Spleen (tissue), 7 donors: ENCODE data around the gene SF3A1.

Experiments
- POLR2AphosphoS5 ChIP-seq, 3 donors: sonication (generic); formaldehyde crosslinking; IDR thresholded peaks; one replicate each; pipeline ENCODE4 v1.5.1; 2017; ENCODE audit warnings: antibody characterized with exemption in 3 of 3
- TF ChIP-seq, protein P1 (sequence below), 11 experiments: fragments of 200-600 bp in 7 of 11; fragments of 450-650 bp in 4 of 11; sonication (generic) in 4 of 11; IDR thresholded peaks in 8 of 11; conservative IDR thresholded peaks in 3 of 11; 1 replicate in 7 of 11; 2 replicates in 4 of 11; pipeline versions ENCODE4 v1.4.0 to v1.8.0; 2016 to 2021; ENCODE audit warnings: antibody characterized with exemption in 11 of 11, inconsistent platforms in 4 of 11, mild to moderate bottlenecking in 1 of 11
- donor health status: DM: no; HTN: no; CAD: no; lungs with moderate emphysema.
- donor health status: DM: no; HTN: no; CAD: no.
- donor health status: DM: no; HTN: no; CAD: no.

DNA sequence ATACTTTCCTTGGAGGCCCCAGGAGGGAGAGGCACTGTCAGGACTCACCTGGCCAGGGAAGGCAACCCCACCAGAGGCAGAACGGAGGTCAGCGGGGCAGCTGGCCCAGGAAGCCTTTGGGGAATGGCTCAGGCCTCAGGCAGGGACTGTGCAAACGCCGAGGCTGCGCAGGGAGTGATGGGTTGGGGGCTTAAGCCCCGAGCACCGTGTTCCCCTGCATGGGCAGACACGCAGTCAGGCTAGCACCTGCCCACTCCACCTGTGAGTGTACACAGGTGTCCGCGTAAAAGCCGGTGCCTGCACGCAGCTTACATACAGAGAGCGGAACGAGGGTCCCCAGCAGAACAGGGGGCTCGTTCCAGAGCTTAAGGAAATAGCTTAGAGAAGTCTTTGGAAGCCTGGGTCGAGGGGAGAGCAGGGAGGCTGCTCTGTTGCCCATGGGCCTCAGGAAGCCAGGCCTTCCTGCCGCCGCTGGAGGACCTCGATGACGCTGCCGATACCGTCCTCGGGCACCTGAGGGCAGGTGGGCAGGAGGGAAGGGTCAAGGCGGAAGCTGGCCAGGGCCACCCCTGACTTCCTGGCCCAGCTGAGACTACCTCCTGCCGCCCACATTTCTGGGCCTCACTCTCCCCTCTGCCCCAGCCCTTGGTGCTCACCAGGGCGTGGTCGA lies 71.4 kb downstream of the SF3A1 start:
- TF ChIP-seq, protein P1, sequence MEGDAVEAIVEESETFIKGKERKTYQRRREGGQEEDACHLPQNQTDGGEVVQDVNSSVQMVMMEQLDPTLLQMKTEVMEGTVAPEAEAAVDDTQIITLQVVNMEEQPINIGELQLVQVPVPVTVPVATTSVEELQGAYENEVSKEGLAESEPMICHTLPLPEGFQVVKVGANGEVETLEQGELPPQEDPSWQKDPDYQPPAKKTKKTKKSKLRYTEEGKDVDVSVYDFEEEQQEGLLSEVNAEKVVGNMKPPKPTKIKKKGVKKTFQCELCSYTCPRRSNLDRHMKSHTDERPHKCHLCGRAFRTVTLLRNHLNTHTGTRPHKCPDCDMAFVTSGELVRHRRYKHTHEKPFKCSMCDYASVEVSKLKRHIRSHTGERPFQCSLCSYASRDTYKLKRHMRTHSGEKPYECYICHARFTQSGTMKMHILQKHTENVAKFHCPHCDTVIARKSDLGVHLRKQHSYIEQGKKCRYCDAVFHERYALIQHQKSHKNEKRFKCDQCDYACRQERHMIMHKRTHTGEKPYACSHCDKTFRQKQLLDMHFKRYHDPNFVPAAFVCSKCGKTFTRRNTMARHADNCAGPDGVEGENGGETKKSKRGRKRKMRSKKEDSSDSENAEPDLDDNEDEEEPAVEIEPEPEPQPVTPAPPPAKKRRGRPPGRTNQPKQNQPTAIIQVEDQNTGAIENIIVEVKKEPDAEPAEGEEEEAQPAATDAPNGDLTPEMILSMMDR (IDR thresholded peaks at IDR 0.05 in 8 of 11, conservative IDR thresholded peaks at IDR 0.05 in 3 of 11), result no peak
- no peak for TF ChIP-seq POLR2AphosphoS5 (IDR thresholded peaks at IDR 0.05)
